ENCODE data around the gene PON2. TPM values are rescaled to one million over a fixed set of nuclear protein-coding genes. Genes with fewer than 3 reads are reported as not detected.

Gene PON2
- total RNA-seq, 1 experiment from 2014 or later, result 56.4 TPM

- no peaks in the 10 kb centered on the region for H3K9me2 ChIP-seq (replicated peaks; ENCODE audit: low read length)
- no TSS peak for BruUV-seq (replicated peaks)
- no peaks in the 10 kb centered on the region for H4K20me1 ChIP-seq (ENCODE audit: low read length)
- no peak for ATAC-seq
- ChIA-PET POLR2A (ENCODE audit: unreplicated experiment) (interaction anchor here (0.6 kb wide), 1 partner anchor 173 kb away, joined by 6 read pairs; no protein-coding TSS in a partner anchor), CTCF (no interaction called here)
- H3K4me1 ChIP-seq (ENCODE audit: insufficient read depth, low read length), result peaks cover 17% of the 10 kb centered on the region
- peaks cover 34% of the 10 kb centered on the region for H3K79me2 ChIP-seq (ENCODE audit: low read length)
- TF ChIP-seq CTCF (conservative IDR thresholded peaks at IDR 0.05; ENCODE audit: low read depth, low read length), result no peak
- no peak for TF ChIP-seq EZH2 (IDR thresholded peaks at IDR 0.05; ENCODE audit: low read length, unreplicated experiment)
- TF ChIP-seq EZH2phosphoT487 (IDR thresholded peaks at IDR 0.05; ENCODE audit: borderline replicate concordance, low read length), result no peak
- no peaks in the 10 kb centered on the region for H3F3A ChIP-seq (ENCODE audit: low read length, unreplicated experiment)
- no peaks in the 10 kb centered on the region for H3K9me3 ChIP-seq (ENCODE audit: low read length)
- intact Hi-C loops (cut with micrococcal nuclease), result no loop called here
- H3K4me3 ChIP-seq (ENCODE audit: low read length), result no peak overlapping the region
- no peaks in the 10 kb centered on the region for H3K27me3 ChIP-seq (ENCODE audit: low read length)
- no peak overlapping the region for H2AFZ ChIP-seq (ENCODE audit: low read length)
- no peak overlapping the region for H3K4me2 ChIP-seq (ENCODE audit: low read length)
- no peak for DNase-seq
- H3K9ac ChIP-seq (ENCODE audit: low read length), result no peak overlapping the region
- H3K36me3 ChIP-seq (ENCODE audit: low read depth, low read length), result no peaks in the 10 kb centered on the region
- H3K27ac ChIP-seq (ENCODE audit: low read length), result no peak overlapping the region
Observed at GRCh38 chr7:95429241-95429990, 5.4 kb downstream of the PON2 start.

DNA sequence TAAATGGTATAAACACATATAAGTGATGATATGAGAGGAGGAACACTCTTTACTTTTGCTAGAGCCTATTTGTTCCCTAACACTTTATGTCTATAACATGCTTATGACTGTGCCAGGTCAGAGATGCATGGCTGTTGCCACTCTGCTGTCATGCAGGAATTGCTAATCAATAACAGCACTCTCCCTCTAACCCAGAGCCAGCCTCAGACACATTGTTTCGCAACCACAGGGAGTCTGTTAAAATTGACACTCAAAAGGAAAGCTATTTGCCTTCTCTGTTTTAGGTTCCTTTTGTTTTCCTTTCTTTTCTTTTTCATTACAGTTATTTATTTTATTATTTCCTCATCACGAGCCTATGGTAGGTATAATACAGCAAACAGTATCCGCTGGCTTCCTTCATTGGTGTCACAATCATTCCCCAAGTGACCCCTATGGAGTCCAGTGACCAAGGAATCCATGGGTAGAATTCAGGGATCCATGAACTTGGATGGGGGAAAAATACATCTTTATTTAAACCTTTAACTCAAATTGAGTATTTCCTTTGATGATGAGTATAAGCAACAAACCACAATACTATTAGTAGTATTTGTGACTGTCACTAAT, 6.8 kb downstream of the PON2 start:
- Histone ChIP-seq H3K27ac (ENCODE audit: low read length) (no peak overlapping the region), H4K20me1 (ENCODE audit: low read length) (no peaks in the 10 kb centered on the region), H2AFZ (ENCODE audit: low read length) (no peak overlapping the region), H3K9me2 (replicated peaks; ENCODE audit: low read length) (no peaks in the 10 kb centered on the region), H3F3A (ENCODE audit: low read length, unreplicated experiment) (no peaks in the 10 kb centered on the region), H3K27me3 (ENCODE audit: low read length) (no peaks in the 10 kb centered on the region), H3K4me2 (ENCODE audit: low read length) (no peak overlapping the region), H3K9ac (ENCODE audit: low read length) (no peak overlapping the region), H3K79me2 (ENCODE audit: low read length) (peaks cover 21% of the 10 kb centered on the region), H3K4me3 (ENCODE audit: low read length) (no peak overlapping the region), H3K4me1 (ENCODE audit: insufficient read depth, low read length) (peaks cover 8% of the 10 kb centered on the region; the same call in 1 of the 2 replicates), H3K9me3 (ENCODE audit: low read length) (no peaks in the 10 kb centered on the region), H3K36me3 (ENCODE audit: low read depth, low read length) (0 out of 2 replicates have a peak, but pooled peaks cover 3% of the 10 kb centered on the region)
- ChIA-PET CTCF (no interaction called here), POLR2A (ENCODE audit: unreplicated experiment) (no interaction called here)
- intact Hi-C loops (cut with micrococcal nuclease), result no loop called here
- TF ChIP-seq EZH2phosphoT487 (IDR thresholded peaks at IDR 0.05; ENCODE audit: borderline replicate concordance, low read length) (no peak), CTCF (conservative IDR thresholded peaks at IDR 0.05; ENCODE audit: low read depth, low read length) (no peak), EZH2 (IDR thresholded peaks at IDR 0.05; ENCODE audit: low read length, unreplicated experiment) (no peak)
- BruUV-seq (replicated peaks), result no TSS peak
- ATAC-seq (no peak), DNase-seq (no peak)

DNA sequence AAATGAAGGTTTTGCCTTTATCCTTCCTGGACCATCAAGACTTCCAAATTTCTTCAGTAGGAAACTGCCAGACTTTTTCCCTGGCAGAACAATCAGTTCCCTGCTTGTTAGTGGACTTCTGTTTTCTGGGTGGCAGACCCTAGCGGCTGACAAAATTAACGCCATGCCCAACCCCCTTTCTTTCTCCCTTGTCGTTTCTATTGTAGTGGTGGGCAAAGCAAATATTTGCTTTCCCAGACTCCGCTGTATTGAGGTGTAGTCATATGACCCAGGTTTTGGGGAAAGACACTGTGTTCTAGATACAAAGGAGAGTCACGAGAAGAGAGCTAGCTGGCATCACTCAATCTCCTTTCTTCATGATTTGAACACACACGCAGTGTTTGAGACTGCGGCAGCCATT, 7.7 kb downstream of the PON2 start:
- no peaks in the 10 kb centered on the region for H3F3A ChIP-seq (ENCODE audit: low read length, unreplicated experiment)
- no peaks in the 10 kb centered on the region for H4K20me1 ChIP-seq (ENCODE audit: low read length)
- H3K4me1 ChIP-seq (ENCODE audit: insufficient read depth, low read length), result peaks cover 8% of the 10 kb centered on the region; the same call in 1 of the 2 replicates
- intact Hi-C loops (cut with micrococcal nuclease), result no loop called here
- ChIA-PET POLR2A (ENCODE audit: unreplicated experiment) (interaction anchor here (0.5 kb wide), 1 partner anchor 110 kb away, joined by 13 read pairs; no protein-coding TSS in a partner anchor), CTCF (no interaction called here)
- no peak overlapping the region for H3K4me3 ChIP-seq (ENCODE audit: low read length)
- no peaks in the 10 kb centered on the region for H3K9me3 ChIP-seq (ENCODE audit: low read length)
- no peak overlapping the region for H3K4me2 ChIP-seq (ENCODE audit: low read length)
- H3K79me2 ChIP-seq (ENCODE audit: low read length), result peaks cover 14% of the 10 kb centered on the region
- no peaks in the 10 kb centered on the region for H3K27me3 ChIP-seq (ENCODE audit: low read length)
- no peak overlapping the region for H3K27ac ChIP-seq (ENCODE audit: low read length)
- no TSS peak for BruUV-seq (replicated peaks)
- H2AFZ ChIP-seq (ENCODE audit: low read length), result no peak overlapping the region
- DNase-seq, result no peak
- H3K36me3 ChIP-seq (ENCODE audit: low read depth, low read length), result 0 out of 2 replicates have a peak, but pooled peaks cover 3% of the 10 kb centered on the region
- H3K9me2 ChIP-seq (replicated peaks; ENCODE audit: low read length), result no peaks in the 10 kb centered on the region
- no peak overlapping the region for H3K9ac ChIP-seq (ENCODE audit: low read length)
- TF ChIP-seq EZH2phosphoT487 (IDR thresholded peaks at IDR 0.05; ENCODE audit: borderline replicate concordance, low read length) (no peak), EZH2 (IDR thresholded peaks at IDR 0.05; ENCODE audit: low read length, unreplicated experiment) (no peak), CTCF (conservative IDR thresholded peaks at IDR 0.05; ENCODE audit: low read depth, low read length) (no peak)
- no peak for ATAC-seq

All from PC-3 (cell line).